Right lung (tissue), 5 donors: ENCODE results near the gene IDH3B. TPM values are rescaled to one million over a fixed set of nuclear protein-coding genes. Genes with fewer than 3 reads are reported as not detected.
"Not testable (repeated sequence)": the region's sequence is repeated elsewhere in the genome, so short reads cannot be mapped to it uniquely, and the experiment has no call there.

Source experiments
- DNase-seq, 2 donors: peaks; one replicate each; pipeline ENCODE4 v3.0.0-alpha.2; 2013
- polyA plus RNA-seq, 5 donors: library from polyadenylated mRNA; unstranded; fragments of 120-200 nt; gene quantifications; one replicate each; pipeline versions ENCODE4 v1.2.1 to v1.2.3, GENCODE V29; 2013; ENCODE audit warnings: inconsistent platforms in 1 of 5, low replicate concordance in 1 of 5; ENCODE audit not compliant: insufficient read length in 5 of 5, insufficient read depth in 1 of 5

Gene IDH3B
- polyA plus RNA-seq, 5 donors, result 103 to 131 (median 118) TPM

DNA sequence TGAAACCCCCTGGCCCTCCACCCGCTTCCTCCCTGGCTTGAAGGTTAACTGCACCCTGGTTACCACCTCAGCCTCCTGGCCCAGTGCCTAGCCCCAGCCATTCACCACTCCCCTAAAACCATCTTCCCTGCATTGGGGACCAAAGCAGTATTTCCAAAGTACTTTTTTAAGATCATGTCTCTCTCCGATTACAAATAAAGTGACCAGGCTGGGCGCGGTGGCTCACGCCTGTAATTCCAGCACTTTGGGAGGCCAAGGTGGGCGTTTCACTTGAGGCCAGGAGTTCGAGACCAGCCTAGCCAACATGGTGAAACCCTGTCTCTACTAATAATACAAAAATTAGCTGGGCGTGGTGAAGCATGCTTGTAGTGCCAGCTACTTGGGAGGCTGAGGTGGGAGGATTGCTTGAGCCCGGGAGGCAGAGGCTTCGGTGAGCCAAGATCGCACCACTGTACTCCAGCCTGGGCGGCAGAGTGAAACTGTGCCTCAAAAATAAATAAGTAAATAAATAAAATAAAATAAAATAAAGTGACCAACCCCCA is 32.0 kb upstream of the IDH3B start:
- DNase-seq, result not testable (repeated sequence)

DNA sequence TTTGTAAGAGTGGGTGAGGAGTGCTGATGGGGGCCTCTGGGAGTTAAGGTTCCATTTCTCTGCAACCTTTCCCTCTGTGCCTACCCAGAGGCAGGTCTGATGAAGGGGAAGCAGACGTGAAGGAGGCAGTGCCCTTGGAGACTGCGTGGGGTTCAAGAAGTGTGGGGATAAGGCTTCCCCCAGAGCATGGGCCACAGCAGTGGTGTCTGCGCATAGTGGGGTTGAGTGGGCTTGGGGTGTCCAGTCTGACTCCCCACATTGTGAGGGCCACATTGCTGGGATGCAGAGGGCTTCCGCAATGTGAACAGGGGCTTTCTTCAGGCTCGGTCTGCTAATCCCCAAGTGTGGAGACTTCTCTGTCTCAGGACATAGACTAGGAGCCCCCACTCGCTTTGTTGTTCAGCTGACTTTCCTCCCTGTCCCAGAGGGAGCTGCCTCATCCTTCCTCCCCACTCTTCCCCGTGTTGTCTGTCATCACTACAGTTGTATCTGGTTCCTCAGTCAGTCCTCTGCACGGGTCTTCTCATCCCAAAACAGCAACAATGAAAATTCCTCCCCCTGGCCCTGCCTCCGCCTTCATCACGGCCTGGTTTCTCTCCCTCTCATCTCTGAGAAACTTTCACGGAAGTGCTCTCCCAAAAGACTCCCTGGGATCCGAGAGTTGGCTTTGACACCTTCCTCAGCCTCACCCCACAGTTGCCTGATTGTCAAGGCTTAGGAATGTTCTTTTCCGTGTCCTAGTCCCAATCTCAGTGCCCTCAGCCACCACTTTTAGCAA is 31.4 kb upstream of the IDH3B start:
- no peak for DNase-seq

DNA sequence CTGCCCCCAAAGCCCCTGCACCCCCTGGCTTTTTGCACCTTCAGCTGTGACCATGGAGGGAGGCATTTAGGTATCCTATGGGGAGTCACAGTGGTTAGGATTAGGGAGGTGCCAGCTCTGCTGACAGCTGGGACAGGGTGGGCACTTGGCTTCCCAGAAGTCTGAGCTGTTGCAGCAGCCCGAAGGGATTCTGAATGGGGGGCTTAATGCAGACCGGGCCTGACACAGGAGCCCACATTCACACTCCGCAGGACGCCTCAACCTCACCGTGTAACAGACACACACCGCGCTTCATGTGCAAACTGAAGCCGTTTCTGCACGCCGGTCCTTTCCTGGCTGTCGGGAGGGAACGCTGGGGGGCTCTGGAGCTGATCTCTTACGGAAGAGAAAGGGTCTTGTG is 30.5 kb upstream of the IDH3B start:
- DNase-seq, result no peak

DNA sequence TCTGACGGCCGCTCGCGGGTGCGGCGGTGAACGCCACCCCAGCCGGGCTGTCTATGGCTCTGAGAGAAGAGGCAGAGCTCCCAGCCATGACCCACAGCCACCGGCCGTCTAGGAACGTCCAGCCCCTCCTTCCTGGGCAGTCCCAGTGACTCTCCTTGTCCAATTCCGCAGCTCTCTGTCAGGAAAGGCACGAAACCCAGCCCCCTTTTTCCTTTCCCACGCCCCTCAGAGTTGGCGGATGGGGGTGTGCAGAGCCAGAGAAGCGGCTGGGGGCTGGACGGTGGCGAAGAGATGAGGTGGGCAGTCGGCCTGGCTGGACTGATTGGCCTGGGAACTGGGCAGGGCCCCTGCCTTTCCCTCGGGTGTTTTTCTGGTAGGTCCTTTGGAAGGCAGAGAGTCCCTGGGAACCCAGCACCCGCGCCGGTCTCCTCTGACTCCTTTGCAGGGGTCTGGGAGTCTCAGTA is 30.0 kb upstream of the IDH3B start:
- peak in 1 of 2 donors; percentile 9 for DNase-seq

DNA sequence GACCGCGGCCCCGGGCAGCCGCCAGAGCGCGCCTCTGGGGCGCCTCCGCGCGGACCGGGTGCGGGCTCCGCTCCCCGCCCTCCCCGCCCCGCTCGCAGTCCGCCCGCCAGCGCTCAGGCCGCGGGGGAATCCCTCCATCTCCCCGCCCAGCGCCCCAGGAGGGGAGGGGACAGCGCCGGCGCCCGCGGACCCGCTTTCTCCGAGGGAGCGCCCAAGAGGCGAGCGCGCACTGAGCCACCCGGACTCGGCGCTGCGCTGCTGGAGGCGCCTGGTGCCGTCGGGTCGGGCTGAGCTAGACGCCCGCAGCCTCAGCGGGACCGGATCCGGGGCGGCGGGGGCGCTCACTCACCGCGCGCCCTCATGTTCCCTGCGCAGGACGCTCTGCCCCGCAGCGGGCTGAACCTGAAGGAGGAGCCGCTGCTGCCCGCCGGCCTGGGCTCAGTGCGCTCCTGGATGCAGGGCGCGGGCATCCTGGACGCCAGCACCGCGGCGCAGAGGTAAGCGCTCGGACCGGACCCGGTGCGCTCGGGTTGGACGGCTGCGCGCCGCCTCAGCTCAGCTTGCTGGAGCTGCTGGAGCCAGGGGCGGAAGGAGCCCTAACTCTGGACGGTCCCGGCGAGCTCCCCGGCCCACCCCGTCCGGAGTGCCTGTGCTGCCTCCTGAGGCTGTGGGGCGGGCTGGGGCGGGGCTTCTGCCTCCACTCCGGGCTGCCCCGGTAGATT is 29.4 kb upstream of the IDH3B start:
- peak; percentile 44 to 52 for DNase-seq

DNA sequence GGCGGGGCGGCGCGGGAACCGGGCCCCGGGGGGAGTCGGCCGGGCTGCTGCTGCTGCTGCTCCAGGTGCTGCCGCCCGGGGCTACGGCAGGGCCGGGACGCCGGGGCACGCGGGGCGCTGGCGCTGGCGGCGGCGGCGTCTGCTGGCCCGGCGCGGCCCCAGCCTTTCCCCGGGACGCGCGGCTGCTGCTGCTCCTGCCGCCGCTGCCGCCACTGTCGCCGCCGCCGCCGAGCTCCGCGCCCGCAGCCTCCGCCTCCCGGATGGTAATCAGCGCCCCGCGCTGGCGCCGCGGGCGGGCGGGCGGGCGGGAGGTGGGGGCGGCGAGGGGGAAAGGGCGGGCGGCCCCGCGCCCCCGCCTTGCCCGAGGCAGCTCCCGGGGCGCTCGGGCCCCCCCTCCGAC is 28.9 kb upstream of the IDH3B start:
- no peak for DNase-seq

DNA sequence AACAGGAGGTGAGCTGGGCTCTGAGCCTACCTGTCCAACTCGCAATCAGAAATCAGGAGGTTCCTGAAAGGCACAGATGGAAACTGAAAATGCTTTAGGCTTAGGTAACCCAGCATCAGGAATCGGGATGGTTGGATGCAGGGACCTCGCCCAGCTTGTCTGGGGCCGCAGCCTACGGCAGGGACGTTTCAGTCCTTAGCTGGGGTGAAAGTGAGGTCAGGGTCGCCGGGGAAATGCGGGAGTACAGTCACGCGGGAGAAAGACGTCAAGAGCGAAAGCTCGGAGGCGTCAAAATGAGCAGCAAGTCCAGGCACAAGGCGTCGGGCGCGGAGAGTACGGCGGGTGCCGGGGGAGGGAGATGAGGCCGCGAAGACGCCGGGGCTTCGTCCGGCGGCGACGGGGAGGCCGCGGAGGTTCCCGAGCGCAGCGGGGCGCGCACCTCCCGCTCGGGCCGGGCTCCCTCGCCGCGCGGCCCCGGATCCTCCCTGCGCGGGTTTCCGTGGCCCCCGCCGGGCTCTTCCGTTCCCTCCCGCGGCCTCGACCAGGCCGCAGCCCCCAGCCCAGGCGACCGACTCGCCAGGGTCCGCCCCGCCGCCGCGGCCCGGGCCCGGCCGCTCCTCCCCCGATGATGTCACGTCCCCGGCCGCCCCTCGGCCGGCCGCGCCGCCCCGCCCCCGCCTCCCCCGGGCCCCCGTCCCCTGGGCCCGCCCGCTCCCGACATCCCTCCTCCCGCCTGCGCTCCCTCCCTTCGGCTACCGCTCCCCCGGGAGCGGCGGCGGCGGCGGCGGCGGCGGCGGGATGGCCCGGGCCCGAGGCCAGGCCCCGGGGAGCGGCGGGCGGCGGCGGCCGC is 28.2 kb upstream of the IDH3B start, which contains the start of gene EBF4:
TSS of gene EBF4 (plus strand) at position 745 of the 850 bp plus-strand sequence. CDS start 866 bp downstream, outside the sequence.
- peak; percentile 50 to 57 for DNase-seq

DNA sequence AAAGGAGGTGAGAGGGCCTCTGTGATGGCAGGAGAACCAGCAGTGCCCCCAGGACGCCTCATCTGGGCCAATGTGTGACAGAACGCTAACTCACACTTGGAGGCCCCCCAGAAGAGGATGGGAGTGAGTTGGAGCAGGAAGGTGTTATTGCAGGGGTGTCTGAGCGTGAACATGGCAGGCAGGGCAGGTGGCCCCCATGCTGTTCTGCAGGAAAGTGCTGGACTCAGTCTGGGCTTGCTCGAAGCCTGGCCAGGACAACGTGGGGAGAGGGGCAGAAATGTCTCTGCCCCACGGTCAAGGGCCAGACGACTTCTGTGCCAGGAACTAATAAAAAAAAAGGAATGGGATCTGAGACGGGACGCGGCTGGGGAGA is 27.6 kb upstream of the IDH3B start:
- no peak for DNase-seq

DNA sequence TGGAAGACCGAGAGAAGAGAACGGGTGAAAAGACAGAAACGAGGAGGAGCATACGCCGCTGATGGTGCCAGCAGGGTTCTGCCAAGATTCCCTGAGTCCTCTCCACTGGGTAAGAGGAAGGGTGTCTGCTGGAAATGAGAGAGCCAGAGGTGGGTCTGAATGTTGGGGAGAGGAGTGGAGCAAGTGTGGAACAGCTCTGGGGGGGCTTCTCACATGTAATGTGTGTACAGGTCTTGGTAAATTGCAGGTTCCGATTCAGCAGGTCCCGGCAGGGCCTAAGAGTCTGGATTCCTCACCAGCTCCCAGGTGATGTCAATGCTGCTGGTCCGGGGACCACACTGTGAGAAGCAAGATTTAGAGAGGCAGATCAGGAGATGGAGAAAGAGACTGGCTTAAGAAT is 27.1 kb upstream of the IDH3B start:
- no peak for DNase-seq

DNA sequence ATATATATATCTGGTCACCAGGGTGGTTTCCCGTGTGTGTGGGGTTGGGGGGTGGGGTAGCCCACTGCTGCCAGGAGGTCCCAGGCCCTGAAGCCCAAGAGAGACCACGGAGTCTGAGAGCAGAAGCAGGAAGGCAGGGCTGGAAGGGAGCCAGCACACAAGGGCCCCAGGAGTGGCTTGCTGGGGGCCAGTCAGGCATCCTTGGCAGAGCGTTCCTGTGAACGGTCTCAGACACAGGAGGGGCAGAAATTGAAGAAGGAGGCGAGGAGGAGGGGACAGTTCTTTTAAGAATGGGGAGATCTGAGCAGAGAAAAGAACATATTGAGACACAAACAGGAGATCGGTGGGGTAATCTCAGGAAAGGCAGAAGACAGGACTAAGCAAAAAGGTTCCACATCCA is 26.7 kb upstream of the IDH3B start:
- no peak for DNase-seq

DNA sequence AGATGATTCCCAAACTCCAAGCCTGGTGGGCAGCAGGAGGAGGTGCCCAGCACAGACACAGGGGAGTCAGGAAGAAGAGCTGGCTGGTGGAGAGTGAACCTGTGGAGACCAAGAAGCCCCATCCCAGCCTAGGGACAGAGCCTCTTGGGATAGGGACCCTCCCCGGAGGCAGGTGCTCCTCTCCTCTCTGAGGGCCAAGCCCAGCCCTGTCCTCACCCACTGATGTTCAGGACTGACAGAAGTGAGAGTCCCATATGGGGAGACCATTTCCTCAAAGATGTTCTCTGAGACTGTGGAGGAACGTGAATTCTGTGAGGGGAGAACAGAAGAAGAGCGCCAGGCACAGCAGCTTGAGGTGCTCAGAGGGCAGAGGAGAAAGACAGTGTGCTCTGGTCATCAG is 26.2 kb upstream of the IDH3B start:
- no peak for DNase-seq

DNA sequence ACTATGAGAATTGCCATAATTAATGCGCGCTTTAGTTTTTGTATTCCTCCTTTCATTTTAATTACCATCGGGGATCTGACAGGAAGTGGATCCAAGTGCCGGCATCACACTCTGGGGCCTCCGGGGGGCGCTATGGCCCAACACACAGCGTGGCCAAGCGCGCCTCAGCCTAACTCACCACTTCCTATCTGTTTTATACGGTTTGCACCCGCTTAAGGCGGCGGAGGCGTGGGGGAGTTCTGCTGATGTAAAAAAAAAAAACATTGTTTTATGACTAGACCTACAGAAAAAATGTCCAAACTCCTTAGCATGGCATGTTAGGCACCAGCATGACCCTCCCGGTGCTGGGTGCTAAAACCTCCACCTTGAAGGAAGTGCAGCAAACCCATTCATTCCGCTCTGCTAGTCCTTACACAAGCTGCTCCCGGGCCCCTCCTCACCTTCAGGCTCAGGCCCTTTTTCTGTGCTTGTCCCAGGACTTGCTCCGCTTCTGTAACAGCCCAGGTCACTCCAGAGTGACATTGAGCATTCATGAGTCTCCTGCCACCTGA is 24.1 kb upstream of the IDH3B start:
- DNase-seq, result peak in 1 of 2 donors; percentile 24

DNA sequence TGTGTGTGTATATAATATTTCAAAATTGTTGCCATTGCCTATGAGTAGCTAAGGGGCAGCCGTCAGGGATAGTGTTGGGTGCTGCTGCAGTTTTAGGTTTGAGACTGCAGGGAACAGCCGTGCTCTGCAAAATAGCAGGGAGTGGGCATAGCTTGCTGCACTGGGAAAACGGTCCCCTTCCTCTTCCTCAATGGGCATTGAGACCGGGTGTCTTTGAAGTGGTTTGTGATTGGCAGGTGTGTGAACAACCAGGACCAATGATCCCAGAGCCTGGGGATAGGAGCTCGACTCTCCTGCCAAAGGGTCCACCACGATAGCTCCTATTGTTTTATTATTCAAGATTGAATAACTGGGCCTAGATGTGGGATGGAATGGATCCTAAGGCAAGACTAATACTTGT is 23.5 kb upstream of the IDH3B start:
- DNase-seq, result no peak

DNA sequence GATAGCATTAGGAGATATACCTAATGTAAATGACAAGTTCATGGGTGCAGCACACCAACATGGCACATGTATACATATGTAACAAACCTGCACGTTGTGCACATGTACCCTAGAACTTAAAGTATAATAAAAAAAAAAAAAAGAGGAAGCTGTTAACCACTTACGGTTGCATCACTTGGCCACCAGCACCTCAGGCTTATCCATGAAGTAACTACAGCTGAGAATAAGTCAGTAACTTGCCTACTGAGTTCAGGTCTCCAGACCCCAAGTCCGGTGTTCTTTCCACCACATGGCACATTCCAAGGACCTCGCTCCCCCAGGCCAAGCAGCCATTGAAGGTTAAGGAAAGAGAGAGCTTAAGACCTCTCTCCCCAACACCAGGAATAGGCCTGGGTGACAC is 20.8 kb upstream of the IDH3B start:
- DNase-seq, result not testable (repeated sequence)

DNA sequence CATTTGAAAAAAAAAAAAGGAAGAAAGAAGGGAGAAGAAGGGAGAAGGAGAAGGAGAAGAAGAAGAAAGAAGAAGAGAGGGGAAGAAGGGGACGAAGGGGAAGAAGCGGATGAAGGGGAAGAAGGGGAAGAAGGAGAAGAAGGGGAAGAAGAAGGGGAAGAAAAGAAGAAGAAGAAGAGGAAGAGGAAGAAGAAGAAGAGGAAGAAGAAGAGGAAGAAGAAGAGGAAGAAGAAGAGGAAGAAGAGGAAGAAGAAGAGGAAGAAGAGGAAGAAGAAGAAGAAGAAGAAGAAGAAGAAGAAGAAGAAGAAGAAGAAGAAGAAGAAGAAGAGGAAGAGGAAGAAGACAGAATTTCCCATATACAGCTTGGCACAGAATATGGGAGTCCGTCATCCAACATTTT is 18.0 kb upstream of the IDH3B start:
- not testable (repeated sequence) for DNase-seq

DNA sequence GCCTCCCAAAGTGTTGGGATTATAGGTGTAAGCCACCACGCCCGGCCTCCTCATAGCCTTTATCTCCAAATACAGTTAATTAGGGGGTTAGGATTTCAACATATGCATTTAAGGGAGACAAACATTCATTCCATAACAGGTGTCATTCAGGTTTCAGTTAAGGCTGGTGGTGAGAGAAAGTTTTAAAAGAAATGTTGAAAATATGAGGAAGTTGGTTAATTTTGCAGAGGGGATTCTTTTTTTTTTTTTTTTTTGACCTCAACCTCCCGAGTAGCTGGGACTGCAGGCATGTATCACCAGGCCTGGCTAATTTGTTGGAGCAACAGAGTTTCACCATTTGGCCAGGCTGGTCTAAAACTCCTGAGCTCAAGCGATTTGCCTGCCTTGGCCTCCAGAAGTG is 16.0 kb upstream of the IDH3B start:
- DNase-seq, result no peak

DNA sequence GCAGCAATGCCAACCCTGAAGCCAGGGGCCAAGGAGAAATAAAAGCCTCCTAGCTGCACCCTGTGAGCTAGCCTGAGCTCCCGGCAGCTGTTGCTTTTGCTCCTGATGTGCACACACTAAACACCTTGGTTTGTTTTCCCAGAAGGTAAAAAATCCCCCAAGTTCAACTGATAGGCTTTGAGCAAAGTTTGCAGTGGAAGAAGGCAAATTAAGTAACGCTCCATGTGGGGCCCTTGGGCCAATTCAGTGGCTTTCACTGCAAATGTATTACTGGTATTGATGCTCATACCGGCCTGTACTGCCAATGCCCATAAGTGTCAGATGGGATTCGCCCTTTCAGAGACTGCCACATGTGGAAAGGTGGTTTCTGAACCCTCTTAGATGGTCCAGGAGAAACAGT is 9.4 kb upstream of the IDH3B start:
- no peak for DNase-seq

DNA sequence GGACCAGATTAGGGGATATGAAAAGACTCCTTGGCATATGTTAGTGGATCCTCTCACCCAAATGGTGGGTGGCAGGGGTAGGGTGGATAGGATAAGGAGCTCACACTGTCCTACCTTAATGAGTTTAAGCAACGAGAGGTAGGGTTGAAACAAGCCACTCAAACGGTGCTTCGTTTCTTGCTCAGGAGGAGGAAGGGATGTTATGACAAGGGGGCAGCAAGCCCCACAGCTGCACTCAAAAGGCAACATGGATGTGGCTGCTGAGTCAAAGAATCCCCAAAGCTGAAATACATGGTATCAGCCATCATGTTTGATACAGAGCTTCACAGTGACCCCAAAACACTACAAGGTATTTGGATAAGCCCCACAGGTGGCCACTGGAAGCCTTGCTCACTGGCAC is 8.4 kb upstream of the IDH3B start:
- no peak for DNase-seq

DNA sequence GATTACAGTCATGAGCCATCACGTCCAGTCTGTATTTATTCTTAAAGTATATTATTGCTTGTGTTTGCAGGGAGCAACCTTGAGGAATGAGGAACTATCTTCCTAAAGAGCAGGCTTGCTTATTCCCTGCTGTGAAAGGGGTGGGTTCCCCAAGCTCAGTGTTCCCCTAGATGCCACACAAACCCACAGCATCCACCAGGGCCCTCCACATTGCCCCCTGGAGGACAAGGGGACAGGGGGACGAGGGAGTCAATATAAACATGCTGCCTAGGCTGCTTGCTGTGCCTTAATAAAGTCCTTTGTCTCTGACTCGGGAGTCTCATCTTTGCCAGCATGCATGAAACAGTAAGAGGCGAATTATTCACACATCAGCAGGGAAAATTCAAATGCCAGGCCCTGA is 8.0 kb upstream of the IDH3B start:
- no peak for DNase-seq

DNA sequence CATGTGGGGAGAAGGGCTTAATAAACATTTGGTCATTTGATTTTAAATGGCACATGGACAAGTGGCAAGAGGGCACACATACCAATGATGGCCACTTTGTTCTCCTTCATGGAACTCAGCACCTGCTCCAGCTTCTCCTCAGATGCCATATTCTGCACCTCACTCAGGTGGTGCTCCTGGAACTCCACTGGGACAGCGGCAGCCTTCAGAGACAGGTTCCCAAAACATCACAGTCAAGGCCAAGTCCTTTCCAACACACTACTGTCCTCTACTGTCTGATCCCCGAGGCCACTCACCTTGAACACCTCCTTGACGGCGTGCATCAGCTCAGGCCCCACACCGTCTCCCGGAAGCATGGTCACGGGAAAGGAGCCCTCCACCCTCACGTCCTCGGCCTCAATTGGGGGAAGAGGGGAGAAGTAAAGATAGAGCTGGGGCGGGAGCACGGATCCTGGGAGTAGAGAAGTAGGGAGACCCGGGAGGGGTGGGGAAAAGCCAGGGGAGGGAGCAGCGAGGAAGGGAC is 591 bp downstream of the IDH3B start:
- no peak for DNase-seq

DNA sequence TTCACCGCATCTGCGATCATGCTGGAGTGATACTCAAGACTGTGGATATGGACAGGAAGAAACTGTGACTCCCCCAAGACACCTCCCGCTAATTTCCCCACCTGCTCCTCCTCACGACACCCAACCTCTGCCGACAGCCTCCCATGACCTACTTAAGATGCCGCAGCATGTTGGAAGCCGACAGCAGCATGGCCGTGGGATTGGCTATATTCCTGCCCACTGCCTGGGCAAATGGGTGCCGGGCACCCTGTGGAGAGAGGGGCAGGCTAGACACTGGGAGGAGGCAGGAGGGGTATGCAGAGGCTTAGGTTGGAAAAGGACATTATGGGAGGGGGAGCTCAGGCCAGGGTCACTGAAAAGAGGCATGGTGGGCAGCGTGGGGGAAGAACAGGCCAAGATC is 4.5 kb downstream of the IDH3B start:
- DNase-seq, result no peak
